HepG2 (cell line): ENCODE results near the gene NSG2.

Experiments
- ARID2 ChIP-seq: sonication (generic); formaldehyde crosslinking; IDR thresholded peaks from 2 replicates; pipeline ENCODE4 v1.8.1; 2022; ENCODE audit warnings: mild to moderate bottlenecking, missing genetic modification reagents, borderline replicate concordance
- KDM5A ChIP-seq: fragments of 200-600 bp; sonication (generic); IDR thresholded peaks from 2 replicates; pipeline ENCODE4 v1.7.0; 2018; ENCODE audit warnings: antibody characterized with exemption, mild to moderate bottlenecking, low read length, borderline replicate concordance
- PHF5A ChIP-seq: IDR thresholded peaks from one replicate; pipeline ENCODE4 v1.6.1; 2018; ENCODE audit warnings: low read depth, missing genetic modification reagents; ENCODE audit not compliant: unreplicated experiment
- POLR2A ChIP-seq, 2 experiments: IDR thresholded peaks; 2 replicates each; pipeline ENCODE4 v1.6.1; 2011; ENCODE audit warnings: low read depth in 2 of 2, low read length in 2 of 2, mild to moderate bottlenecking in 1 of 2, moderate library complexity in 1 of 2; ENCODE audit not compliant: insufficient read depth in 1 of 2
- ZBTB7B ChIP-seq: sonication (generic); formaldehyde crosslinking; IDR thresholded peaks from 2 replicates; pipeline ENCODE4 v1.4.0; 2020; ENCODE audit warnings: missing genetic modification reagents

DNA sequence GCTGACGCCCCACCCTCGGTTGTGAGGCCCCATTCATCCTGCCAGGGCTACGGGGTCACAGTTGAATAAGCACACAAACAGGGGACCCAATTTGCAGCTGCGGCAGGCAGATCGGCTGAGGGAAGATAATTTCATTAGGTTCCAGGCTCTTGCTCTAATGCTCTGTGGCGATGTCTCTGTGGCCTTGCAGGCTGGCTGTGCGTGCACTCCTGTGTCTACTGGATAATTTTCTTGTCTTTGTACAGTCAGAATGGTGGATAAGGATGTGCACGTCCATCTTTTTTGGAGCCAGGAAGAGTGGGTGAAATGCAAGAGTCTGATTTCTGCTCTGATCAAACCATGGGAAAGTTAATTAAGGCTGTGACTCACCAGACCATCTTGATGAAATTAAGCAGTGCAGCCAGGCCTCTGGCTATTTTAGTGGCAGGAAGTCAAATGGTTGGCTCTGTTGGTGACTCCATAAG, 39.2 kb downstream of the NSG2 start:
- TF ChIP-seq PHF5A (CRISPR knock-in tag) = no peak
- TF ChIP-seq ZBTB7B (CRISPR knock-in tag) = no peak
- no peak for TF ChIP-seq KDM5A
- no peak for TF ChIP-seq POLR2A (IDR thresholded peaks at IDR 0.05; ENCODE audit: insufficient read depth in 1 of 2, low read depth in 2 of 2, low read length in 2 of 2)
- no peak for TF ChIP-seq ARID2
